ENCODE results near the gene ENDOV.

ENDOV gene

DNA sequence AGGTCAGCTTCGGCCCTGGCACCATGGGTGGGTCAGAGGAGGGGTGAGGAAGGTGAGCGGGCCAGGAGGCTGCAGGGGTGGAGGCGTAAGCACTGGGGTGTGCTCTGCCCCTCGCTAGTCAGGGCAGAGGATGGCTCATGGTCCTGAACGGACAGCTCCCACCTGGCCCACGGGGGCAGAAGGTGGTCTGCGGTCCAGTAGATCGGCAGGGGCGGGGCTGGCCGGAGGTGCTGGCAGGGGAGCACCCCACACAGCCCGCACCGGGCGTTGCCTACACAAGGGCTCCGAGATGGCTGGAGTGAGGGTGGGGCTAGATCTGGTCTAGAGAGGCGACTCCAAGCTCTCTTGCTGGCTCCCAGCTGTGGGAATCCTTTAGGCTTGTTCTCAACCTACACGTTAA, 53.3 kb downstream of the ENDOV start:
- DNase-seq (ENCODE audit: low read depth in 3 of 3) = no peak

DNA sequence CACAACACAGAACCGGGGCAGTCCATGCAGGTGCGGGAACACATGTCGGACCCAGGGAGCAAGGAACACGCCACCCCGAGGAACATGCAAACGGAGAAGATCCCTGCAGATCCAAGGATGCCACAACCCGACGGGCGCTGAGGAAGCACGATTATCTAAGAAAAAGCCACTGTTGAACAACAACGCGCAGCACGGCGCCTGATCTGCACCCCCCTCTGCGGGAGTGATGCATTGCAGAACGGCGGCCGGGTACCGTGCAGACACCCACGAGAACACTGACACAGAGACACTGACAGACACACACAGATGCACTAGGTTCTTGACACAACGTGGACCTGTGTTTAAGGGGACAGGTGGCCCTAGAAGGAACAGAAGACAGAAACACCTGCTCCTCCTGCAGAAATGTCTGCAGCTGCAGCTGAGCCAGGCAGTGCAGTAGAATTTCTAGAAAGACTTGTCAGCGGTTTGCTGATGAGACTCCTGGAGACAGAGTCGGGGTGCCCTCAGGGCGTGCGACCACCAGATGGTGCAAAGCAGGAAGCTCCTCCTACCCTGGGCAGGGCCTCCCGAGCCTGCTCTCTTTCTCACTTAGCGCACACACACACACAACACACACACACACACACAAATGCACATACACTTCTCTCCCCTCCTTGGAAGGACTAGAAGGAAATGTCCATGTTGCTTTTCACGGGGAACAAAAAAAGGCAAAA, 54.0 kb downstream of the ENDOV start:
- DNase-seq (ENCODE audit: low read depth in 3 of 3) = no peak

DNA sequence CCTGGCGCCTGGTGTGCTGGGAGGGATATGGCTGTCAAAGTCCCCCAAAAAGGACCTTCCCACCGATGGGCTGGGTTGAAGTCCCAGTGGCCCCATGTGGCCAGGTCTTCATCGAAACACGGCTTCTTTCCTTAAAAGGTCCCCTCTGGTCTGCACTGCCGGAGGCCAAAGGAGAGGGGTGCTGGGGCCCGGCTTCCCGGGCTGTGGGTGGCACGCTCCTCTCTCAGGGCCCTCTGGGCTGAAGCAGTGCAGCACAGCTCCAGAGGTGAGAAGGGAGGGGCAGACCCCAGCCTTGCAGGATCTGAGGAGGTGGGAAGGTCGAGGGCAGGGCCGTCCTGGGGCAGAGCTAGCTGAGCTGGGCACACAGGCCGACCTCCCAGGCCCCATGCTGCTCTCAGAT, 54.7 kb downstream of the ENDOV start:
- no peak for DNase-seq (ENCODE audit: low read depth in 3 of 3)

DNA sequence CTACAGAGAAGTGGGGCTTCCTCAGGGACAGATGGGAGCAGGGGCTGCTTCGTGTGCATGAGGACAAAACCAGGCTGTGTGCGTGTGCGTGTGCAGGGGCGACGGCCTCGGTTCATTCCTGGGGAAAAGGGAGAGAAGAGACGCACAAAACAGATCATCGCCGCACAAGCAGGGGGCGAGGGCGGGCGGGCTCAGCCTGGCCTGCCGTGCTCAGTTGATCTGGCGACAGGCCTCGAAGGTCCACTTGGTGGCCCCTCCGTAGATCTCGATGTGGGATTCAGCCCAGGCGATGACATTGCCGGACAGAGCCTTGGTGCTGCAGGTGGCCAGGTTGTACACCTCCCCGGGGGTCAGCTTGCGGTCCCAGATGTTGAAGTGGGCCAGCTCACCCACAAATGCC, 55.6 kb downstream of the ENDOV start:
- DNase-seq (ENCODE audit: low read depth in 3 of 3) = no peak

DNA sequence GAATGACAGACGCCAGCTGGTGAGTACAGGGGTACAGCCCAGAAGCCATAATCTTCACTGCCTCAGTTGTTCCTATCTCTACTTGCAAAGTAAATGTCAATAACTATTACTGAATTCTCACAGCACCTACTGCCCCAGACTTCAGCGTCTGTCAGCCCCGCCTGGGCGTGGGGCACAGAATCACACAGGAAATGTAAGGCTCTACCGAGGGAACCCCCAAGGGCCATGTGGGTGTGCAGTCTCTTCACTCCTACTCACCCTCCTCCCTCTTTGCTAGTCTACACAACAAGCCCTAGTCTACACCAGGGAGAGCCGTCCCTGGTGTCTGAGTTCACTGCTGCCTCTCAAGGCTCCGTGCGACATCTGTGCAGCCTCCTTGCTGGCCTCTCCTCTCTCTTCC, 57.0 kb downstream of the ENDOV start:
- DNase-seq (ENCODE audit: low read depth in 3 of 3) = no peak

DNA sequence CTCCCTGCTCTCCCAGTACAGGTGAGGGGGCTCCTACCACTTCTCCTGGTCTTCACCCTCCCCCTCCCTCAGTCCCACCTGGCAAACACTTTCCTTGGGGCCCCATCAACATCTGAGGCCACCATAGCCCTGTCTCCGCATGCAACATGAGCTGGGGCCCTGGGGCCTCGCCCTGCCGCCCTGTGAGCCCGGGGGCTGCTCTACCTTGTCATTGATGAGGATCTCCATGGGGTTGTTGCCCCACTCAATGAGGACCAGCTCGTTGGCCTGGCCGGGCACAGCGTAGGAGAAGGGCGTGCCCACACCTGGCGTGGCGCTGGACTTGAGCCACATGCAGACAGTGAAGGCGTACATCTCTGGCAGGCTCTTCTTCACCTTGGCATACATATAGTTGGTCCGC, 58.0 kb downstream of the ENDOV start:
- no peak for DNase-seq (ENCODE audit: low read depth in 3 of 3)

DNA sequence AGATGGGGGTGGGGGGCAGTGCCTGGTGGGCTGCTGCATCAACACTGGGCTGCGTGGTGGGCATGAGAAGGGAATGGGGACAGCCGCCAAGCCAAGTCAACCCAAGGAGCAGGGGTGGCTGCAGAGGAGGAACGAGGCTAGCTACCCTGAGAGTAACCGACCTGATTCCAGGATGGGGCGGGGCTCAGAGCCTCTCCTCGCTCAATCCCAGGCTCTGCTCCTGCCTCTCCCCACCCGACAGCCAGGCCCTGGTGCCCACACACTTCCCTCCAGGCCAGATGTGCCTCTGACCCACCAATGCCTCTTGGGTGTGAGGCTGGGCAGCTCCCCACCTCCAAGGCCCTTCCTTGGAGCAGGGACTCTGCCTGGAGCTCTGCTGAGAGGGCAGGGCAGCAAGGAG, 58.7 kb downstream of the ENDOV start:
- no peak for DNase-seq (ENCODE audit: low read depth in 3 of 3)

DNA sequence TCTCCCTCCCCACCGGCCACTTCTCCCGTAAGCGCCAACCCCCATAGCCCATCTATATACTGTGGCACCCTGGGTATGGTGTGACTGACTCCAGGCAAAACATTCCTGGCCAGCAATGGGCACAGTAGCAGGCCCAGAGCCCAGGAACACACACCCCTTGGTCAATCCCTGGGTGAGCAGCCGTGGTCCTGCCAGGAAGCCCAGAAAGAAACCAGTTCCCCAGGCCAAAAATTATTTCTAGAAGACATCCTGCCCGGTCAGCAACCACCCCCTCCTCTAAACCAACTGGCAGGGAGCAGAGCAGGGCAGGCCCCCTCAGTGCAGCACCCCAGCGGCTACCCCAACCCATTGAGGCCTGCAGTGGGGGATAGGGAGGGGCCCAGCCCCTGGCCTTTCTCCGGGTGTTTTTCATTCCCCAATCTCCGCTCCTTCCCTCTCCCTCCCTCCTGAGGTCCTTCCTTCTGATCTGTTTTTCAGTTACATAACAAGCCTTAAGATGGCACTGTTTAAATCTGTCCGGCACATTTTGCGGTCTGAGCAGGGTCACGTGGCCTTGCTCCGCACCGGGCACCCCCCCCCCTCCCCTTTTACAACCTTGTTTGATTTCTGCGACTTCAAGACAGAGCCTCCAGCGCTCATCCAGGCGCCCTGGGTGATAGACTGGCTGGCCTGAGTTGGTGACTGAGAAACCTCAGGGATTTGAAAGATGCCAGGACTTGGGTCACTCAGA, 59.4 kb downstream of the ENDOV start:
- no peak for DNase-seq (ENCODE audit: low read depth in 3 of 3)

DNA sequence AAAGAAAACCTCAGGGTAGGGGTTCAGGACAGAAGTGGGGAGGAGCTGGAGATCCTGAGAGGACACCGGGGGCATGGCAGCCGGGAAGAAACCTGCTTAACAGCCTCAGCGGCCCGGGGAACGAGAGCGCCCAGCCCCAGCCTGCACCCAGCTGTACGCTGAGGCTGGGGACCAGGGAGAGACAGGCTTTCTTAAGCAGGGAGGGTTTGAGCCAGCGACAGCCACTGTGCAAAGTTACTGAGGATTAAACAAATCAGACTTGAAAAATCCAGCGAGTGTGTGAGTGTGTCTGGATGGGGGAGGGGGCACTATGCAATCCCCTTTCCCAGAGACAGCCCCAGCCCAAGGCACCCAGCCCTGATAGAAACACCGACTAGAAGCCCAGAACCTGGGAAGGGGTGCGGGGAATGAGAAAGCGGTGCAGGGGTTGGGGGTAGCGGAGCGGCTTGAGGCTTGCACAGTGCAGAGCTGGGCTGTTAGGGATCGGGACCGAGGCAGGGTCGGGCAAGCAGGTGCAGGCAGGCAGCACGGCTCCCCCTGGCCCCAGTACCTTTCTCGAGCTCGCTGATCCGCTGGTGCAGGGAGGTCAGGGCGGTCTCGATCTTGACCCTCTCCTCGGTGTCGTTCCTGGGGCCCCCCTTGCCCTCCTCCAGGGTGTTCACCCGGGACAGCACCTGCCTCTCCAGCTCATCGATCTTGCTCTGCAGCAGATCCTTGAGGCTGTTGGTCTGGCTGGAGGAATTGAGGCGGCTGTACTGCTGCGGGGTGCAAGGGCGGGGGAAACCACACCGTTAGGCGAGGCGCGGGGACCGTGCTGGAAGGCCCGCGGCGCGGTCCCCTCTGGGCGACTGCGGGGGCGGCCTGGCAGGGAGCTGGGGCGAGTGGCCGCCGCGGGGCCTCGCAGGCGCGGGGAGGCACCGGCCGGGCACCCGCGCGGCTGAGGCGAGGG, 60.3 kb downstream of the ENDOV start:
- DNase-seq (ENCODE audit: low read depth in 3 of 3) = no peak

DNA sequence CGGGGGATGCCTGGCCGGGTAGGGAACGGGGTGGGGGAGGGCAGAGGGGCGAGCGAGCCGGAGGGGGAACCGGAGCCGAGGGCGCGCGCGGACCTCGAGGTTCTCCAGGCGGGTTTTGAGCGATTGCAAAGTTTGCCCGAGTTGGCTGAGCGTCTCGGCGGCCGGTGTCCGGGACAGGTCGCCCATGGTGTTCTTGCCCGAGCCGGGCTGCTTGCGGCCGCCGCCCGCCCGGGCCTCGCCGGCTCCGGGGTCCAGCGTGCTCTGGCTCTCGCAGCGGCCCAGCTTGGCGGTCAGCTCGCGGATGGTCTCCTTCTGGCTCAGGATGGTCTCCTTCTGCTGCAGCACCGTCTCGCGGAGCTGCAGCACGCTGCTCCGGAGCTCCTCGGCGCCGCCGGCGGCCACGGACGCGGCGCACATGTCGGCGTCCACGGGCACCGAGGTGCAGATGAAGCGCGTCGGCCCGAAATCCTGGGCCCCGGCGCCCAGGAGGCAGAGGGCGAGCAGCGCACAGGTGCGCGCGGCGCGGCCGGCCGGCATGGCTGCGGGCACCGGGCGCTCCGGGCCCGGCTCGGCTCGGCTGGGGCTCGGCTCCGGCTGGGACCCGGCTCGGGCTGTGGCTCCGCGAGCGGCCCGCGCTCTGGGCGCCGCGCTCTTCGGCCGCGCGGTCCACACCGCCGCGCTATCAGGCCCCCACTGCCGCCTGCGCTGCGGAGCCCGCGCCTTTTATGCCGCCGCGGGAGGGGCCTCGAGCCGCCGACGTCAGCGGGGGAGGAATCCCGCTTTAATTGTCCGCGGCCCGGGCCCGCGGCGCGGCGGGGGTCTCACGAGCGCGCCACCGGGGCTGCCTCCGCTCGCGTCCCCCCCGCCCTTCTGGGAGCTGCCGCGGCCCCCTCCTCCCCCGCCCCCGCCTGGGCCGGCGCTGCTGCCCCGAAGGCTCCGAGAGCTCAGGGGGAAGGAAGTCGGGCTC, 61.2 kb downstream of the ENDOV start, which contains the start of gene NPTX1:
NPTX1 (minus strand) TSS at position 698 of the 967 bp plus-strand sequence; CDS start at position 537, 161 bp downstream.
- DNase-seq (ENCODE audit: low read depth in 3 of 3) = no peak

DNA sequence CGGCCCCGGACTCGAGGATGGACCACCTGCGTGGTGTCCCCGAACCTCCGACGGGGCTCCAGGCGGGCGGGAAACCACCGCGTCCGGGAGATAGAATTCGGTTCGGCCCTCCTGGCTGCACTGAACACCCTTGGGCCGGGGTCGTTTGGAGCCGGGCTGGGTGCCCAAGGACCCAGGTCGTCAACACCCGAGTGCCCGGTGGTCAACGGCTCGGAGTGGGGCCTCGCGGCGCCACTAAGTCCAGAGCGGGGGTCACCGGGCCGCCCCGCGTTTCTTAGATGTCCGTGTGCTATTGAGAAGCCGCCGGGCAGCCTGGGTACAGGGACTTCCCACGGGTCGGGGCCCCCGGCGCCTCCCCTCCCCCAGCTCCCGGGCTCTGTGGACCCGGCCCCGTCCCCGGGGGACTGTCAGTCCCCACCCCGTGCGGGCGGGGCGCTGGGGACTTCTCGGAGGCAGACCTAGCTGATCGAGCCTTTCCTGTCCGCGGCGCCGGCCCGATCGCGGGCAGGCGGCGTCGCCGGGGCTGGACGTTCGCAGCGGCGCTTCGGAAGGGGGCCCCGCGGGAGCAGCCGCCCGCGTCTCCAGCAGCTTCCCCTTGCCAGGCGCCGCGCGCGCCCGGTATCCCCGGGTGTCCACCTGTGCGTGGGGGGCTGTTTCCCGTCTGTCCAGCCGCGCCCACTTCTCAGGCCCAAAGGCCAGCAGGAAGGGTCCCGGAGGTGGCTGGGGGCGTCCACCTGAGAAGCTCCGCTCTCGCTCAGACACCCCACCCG, 62.1 kb downstream of the ENDOV start:
- DNase-seq (ENCODE audit: low read depth in 3 of 3) = no peak

DNA sequence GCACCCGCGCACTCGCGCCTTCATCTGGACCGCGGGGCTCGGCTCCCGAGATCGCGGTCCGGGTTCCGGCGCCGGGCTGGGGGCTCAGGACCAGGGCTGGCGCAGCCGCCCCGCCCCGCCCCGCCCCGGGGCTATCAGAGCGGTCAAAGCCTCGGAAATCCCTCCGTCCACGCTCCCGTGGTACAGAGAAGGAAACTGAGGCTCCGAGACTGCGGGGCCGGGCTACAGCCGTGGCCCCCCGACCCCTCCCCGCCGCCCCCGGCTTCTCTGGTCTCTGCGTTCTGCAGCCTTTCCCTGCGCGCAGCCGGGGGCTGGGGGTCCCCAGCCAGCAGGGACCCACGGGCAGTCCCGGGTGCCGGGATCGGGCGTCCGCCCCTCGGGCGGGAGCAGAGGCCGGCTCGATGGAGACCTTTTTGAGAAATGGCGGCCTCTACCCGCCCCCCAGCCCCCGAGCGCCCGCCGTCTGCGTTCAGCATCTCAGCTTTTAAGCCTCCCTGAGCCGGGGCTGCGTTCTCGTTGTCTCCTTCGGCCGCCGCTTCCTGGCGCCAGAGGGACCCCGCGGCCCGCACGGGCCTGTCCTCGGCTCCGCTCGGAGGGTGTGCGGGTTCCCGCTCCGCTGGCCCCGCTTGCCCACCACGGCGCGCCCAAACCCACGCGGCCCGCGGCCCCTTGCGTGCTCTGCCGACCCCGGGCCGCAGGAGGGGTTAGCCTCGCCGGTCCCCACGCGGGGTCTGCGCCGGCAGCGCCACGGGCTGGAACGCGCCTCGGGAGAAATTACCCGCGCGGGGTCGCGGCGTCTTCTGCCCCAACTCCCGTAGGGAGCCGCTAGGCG, 62.9 kb downstream of the ENDOV start:
- no peak for DNase-seq (ENCODE audit: low read depth in 3 of 3)

DNA sequence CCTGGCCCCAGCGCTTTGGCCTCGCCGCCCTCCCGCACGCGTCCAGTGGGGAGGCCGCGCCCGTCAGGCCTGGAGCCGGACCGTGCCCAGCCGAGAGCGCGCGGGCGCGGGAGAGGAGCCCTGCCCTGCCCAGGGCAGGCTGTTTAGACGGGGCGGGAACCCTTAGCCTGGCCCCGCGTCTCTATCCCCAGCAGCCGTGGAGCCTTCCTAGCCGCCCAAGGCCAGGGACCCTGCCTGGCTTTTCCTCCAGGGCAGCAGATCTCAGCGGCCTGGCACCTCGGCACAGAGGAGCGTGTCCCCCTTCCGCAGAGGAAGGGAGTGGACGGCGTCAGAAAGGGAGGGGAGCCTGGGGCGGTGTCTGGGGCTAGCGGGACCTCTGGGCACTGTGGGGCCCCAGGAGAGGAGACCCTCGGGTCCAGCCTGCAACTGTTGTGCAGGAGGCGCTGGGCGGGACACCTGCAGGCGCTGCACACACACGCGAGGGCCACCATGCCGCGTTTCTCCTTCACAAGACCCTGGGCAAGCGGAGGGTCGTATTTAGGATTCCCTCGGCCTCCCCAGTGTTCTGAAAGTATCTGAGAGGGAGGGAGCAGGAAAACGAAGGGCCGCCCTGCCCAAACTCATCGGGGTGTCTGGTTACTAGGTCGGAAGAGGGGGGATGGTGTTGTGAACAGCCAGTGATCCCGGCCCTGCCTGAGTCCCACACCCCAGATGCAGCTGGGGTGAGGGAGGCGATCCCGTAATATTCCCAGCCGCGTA, 63.7 kb downstream of the ENDOV start:
- no peak for DNase-seq (ENCODE audit: low read depth in 3 of 3)

DNA sequence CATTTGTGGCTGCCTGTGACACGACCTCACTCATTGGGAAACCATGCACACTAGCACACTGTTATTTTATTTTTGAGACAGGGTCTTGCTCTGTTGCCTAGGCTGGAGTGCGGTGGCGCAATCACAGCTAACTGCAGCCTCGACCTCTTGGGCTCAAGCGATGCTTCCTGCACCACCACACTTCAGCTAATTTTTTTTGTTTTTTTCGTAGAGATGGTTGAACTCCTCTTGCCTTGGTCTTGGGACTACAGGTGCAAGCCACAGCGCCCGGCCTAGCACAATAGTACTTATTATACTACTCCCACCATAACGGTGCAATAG, 64.2 kb downstream of the ENDOV start:
- DNase-seq (ENCODE audit: low read depth in 3 of 3) = no peak

DNA sequence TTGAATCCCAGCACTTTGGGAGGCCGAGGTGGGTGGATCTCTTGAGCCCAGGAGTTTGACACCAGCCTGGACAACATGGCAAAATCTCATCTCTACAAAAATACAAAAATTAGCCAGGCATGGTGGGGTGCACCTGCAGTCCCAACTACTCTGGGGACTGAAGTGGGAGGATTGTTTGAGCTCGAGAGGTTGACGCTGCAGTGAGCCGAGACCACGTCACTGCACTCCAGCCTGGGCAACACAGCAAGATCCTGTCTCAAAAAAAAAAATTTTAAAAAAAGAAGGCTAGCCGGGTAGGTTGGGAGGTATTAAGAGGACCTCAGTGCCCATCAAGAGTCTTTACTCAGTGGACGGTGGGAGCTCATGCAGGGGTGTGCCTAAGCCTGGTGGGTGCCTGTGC, 65.3 kb downstream of the ENDOV start:
- no peak for DNase-seq (ENCODE audit: low read depth in 3 of 3)

DNA sequence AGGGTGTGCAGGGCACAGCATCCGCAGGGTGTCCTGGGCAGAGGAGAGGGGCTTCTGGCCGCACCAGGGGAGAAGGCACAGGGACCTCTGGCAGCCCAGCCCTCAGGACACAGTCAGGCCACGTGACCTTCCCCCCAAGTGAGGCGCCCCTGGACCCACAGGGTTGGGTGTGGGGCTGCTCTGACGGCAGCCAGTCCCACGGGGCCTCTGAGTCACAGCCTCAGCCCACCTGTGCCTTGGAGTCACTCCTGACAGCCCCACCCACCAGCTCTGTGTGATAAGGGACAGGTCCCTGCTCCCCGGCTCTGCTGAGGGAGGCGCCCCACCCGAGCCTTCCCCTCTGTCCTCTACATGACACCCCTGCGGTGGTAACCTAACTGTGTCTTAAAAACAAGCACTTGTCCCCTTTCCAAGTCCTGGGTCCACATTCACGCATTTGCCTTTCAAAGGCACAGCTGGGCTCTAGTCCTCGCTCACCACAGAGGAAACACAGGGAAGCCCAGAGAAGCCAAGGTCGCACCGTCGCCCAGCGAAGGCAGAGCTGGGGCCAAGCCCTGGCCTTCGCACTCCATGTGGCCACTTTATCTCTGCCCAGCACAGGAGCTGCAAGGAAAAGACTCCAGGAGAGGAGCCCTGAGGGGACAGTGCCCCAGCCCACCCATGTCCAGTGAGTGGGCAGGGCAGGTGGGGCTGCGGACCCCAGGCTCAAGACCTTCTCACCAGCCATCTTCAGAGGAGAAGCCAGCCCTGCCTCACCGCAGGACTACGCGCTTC, 66.5 kb downstream of the ENDOV start:
- DNase-seq (ENCODE audit: low read depth in 3 of 3) = no peak

DNA sequence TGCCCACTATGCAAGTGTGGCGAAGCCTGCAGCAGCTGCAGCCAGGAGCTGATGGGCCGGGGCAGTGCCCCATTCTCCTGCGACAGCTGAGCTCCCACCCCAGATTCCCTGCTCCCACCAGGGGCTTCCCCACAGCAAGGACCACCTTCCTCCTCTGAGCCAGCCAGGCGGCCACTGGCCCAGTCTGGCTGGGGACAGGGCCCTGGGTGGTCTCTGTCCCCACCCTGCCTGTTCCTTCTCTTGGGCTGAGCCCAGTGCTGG, 67.0 kb downstream of the ENDOV start:
- DNase-seq (ENCODE audit: low read depth in 3 of 3) = no peak

DNA sequence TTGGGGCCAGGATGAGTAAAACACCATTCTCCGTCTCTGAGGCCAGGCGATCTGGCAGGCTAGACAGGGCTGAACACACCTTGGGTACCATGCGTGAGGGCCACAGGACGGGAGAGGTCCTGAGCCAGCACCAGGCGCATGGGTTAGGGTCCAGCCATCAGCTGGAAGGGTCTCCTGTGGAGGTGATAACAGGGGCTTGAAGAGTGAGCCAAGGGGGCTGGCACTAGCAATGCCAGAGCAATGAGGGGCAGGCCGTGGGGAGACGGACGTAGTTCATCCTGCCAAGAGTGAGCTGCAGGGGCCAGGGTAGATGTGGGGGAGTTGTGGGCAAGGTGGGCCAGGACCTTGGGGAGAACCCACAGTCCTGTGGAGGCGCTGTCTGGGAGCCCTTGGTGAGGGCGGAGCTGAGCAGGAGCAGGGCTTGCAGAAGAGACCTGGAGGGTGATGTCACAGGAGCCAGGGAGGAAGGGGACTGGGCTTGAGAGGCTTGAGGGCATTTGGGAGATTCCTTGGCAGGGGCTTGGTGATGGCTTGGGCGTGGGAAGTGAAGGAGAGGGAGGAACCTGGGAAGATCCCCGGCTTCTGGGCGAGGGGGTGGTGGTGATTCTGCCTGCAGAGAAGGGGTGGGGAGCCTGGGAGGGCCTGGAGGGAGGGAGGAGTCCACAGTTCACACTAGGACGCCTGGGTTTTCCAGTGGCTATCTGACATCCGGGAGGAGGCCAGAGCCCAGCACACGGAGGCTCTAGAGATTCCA, 67.8 kb downstream of the ENDOV start:
- DNase-seq (ENCODE audit: low read depth in 3 of 3) = no peak

All from stimulated activated CD4-positive, alpha-beta T cell treated with anti-CD3 and anti-CD28 coated beads, TNF-alpha, amount 100 ng/mL, for 48 hours (primary cell).